HG03565 (cell line): Measurements from ENCODE around the gene FBXO7.

Source experiments
- ATAC-seq: cut with Tn5 transposase; IDR thresholded peaks from one replicate; pipeline ENCODE4 v1.9.1; 2021; ENCODE audit warnings: mild to moderate bottlenecking, moderate library complexity; ENCODE audit not compliant: unreplicated experiment

Gene FBXO7

DNA sequence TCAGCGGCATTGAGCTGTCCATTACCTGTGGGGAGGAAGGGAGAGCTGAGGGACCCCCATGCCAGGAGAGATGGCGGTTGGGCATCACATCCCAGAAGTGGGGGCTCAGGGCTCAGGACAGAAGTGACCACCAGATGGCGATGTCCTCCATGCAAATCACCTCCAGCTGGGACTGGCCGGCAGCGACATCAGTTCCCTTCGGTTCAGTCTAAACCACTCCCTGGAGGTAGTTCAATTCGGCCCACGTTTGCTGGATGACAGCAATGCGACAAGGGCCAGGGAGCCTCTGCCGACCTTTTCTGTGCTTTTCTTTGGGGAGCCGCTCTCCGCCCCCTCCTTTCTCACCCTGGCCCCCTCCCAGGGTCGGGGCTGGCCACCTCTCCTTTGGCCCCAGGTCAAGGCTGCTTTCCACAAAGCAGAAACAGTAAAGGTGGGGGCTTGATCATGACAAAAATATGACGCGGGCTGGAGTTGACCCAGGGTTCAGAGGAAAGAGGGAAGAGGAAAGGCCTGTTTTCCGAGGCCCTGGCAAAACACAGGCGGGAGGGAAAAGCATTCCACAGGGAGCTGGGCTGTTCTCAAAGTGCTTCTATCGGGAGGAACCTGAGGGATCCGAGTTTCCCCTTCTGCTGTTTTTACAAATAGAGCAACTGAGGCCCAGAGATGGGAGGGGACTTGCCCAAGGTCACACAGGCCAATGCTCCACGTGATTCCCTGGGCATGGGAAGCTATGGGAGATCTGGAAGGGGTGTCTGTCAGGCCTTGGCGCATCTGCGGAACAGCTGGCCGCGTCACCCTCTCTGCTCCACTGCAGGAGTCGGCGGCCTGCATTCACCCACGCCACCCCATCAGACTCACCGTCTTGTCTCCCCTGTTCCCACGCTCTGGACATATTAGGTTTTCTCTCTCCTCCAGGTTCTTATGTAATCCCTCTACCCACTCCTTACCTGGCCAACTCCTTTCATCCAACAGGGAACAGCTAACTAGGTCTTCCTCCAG, 54.7 kb downstream of the FBXO7 start:
- no peak for ATAC-seq

GRCh38 chr22:32531228-32531627, 56.6 kb downstream of the FBXO7 start:
- ATAC-seq = no peak

GRCh38 chr22:32531931-32532819, 57.6 kb downstream of the FBXO7 start:
- no peak for ATAC-seq

DNA sequence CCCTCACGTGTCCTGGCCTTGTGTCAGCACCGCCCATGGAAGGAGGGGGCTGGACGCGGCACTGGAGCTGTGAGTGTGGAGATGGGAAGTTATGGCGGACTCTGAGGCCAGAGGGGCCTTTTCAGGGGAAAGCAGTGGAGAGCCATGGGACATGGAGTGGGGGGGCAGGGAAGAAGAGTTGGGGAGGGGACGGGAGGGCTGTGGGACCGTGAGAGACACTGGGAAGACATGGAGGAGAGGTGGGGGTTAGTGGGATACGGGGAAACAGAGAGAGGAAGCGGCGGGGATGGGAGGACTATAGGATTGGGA, 58.2 kb downstream of the FBXO7 start:
- ATAC-seq = no peak

GRCh38 chr22:32533265-32534111, 58.9 kb downstream of the FBXO7 start:
- no peak for ATAC-seq

DNA sequence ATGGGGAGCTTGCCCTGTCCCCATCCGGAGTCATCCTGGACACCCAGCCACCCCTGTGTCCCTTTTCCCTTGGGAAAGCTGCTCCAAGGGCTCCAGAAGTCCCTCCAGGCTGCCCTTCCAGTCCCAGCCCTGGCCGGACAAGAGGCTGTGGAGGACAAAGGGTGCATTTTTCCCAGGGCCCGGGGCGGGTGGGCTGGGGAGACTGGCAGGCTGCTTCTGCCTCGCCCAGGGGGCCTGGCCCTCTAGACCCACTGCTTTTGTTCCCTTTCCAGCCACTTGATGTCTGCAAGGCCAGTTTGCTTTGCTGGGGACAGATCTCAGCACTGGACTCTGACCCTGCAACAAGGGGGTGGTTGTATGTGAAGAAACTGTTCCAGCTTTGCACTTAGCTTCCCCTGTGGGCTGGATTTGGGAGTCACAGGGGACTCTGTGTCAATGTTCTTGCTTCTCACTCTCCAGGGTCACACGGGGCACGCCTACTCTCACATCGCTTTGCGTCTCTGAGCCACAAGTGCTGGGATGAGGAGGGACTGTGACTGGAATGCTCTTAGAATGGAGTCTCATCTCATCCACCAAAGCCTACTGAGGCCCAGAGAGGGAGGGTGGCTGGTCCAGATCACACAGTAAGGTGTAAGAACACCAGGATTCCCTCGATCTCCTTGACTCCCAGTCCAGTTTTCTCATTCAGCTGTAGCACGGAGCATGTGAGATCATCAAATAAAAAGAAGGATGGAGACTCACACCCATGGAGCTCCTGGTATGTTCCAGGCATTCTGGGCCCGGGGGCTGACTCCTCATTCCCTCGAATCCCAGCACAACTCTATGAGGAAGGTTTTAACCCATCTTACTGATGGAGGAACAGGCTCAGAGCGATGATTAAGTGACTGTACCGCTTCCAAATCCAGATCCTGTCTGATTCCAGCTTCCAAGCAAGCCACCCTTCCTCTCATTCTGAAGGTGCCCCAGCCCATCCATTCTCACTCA, 59.9 kb downstream of the FBXO7 start:
- no peak for ATAC-seq

DNA sequence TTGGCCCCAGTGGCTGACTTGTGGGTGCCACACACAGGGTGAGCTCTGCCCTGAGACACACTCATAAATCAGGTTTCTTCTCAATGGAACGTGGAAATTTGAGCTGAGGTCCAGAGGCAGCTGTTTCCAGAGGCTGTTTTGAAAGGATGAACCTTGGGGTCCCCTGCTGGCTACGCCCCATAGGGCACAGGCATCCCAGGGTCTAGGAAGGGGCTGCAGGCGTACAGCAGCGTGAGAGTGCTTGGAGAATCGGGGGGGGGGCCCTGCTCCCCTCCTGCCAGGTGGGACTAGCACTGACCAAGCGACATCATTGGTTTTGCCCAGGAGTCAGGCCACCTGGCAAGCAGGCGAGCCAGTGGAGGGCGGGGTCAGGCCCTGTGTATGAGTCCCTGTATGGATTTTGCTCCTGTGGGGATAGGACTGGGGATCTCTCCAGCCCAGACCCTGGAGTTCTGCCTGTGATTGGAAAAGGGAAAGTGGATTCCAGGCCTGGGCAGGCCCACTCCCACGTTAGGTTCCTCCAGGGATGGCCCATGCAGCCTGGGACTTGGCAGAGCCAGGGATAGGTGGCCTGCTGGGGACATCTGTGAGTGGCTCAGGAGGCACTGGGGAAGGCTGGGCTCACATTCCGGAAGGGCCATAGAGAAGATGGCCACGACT, 61.0 kb downstream of the FBXO7 start:
- no peak for ATAC-seq

DNA sequence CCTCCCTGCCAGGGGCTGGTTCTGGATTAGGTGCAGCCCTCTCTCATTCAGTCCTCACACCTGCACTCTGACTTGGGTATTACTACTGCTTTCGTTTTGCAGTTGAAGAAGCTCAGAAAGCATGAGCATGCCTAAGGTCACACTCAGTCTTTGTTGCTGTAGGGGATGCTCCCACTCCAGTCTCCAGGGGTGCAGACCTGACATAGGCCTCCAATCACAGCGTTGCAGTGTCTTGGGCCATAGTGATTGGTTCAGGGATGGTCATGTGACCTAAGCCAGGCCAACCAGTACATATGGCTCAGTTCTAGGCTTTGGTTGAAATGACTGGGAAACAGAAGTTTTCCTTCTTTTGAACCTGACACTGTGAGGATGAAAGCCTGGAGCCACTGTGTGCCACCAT, 61.7 kb downstream of the FBXO7 start:
- no peak for ATAC-seq

- ATAC-seq = no peak
These were observed 63.9 kb downstream of the FBXO7 start for GRCh38 chr22:32538521-32538920.

DNA sequence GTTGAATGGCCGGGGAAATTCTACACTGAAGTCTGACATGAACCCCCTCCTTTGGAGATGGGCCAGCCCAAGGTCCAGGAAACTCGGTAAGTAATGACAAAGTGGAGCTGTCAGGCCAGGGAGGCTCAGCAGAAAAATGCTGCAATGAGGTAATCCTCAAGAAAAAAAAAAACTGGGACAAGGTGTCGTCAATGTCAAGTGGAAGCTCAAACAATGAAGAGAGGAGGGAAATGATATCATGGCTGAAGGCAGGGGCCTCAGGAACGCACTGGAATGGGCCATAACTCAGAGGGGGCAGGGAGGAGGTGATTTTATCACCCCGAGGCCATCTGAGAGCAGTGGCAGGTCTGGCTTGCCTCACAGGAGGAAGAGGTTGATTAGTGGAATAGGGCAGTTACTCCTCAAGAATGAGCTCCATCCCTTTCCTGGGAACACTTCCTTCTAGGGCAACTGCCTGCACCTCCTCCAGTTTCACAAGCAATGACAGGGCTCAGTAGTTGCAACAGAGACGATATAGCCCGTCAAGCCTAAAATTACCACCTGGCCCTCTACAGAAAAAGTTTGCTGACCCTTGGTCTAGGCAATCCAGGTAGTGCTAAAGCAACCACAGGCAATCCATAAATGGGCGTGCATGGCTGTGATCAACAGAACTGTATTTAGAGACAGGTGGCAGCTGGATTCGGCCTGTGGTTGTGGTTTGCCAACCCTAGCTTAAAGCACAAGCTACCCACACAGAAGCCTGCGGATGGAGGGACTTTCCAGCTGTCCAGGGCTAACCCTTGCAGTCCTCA, 65.2 kb downstream of the FBXO7 start:
- ATAC-seq = no peak

- no peak for ATAC-seq
These were observed 66.9 kb downstream of the FBXO7 start for GRCh38 chr22:32541481-32541880.

GRCh38 chr22:32542066-32542676, 67.6 kb downstream of the FBXO7 start:
- ATAC-seq = no peak

- no peak for ATAC-seq
These were observed 68.2 kb downstream of the FBXO7 start for GRCh38 chr22:32542677-32543357.

DNA sequence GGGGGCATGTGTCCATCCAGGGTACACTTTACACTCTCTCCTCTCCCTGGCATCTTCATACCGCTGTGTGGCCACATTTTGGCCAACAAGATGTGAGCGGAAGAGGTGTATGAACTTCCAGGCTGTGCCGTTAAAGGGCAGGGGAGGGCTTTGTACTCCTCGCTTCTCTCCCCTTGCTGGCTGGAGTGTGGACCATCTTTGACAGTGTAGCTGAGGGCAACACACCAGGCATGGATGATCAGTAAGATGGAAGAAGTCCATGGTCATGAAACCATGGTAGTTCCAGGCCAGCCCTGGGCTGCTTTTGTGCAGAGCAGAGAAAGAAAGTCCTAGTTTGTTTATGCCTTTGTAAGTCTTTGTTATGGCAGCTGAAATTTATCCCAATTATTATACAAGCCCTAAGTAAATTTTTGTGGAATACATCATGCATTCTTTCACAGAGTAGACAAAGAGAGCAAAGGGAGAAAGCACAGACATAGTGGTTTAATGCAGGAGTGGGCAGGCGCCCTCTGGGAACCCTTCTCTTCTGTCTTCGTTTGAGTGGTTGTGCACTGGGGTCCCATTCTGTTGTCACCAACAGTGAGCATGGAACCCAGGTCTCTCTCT, 70.4 kb downstream of the FBXO7 start:
- ATAC-seq = no peak

DNA sequence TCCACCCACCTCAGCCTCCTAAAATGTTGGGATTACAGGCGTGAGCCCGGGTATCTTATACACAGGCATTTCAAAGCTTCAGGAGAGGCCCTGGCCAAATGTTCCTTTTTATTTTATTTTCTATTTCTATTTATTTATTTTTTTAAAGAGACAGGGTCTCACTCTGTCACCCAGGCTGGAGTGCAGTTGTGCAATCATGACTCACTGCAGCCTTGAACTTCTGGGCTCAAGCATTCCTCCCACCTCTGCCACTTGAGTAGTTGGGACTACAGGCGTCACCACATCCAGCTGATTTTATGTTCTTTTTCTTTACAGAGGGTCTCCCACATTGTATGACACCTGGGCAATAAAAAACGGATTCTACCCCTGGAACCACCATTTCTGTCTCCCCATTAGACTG, 71.2 kb downstream of the FBXO7 start:
- no peak for ATAC-seq

DNA sequence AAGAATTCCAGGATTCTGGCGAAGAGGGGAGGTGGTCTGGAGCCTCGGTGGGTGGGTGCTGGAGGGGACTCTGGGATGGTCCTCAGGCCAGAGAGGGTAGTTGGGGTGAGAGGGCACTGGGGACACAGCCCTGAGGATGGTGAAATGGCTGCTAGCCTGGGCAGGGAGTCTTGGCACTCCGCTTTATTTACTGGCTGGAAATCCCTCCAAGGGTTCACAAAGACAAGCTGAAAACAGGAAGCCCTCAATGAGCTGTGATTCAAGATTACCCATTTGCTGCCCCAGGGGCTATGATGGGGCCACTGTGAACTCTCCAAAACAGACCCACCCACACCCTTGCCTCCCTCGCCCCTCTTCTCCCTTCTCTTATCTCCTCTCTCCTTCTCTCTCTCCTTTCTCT, 71.9 kb downstream of the FBXO7 start:
- ATAC-seq = no peak

- no peak for ATAC-seq
These were observed 72.3 kb downstream of the FBXO7 start for GRCh38 chr22:32546935-32547334.
